Measurements from ENCODE around the gene ATG12. TPM values are rescaled to one million over a fixed set of nuclear protein-coding genes. Genes with fewer than 3 reads are reported as not detected.
A peak's percentile ranks its signal among the peaks of the same experiment; 100 is the strongest.

Gene ATG12
- total and polyA plus RNA-seq, 2 of the 13 experiments (the other 11 are each of a cell fraction or from before 2014, with no cell fraction given): 46.4 to 58.1 TPM

DNA sequence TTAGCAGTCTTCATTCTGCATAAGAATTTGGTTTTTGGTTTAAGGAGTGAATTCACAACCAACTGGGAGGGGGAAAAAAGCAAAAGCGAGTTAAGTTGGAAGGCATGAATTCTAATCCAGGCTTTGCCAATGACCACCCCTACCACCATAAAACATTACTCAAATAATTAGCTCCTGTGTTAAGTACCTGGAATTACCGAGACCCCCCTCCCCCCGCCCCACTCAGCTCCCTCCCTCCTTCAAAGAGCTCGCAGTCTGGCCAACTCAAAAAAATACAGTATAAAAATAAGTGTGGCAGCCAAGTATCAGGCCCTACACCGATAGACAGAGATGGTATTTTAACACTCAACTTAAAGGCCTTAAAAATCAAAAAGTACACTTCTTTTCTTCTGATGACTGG lies 492 bp downstream of the ATG12 start:
- Histone ChIP-seq H3K79me2 (ENCODE audit: insufficient read depth, low read length) (peaks cover 76% of the 10 kb centered on the region), H3K4me1 (ENCODE audit: insufficient read depth, low read length) (peaks cover 49% of the 10 kb centered on the region), H4K20me1 (ENCODE audit: insufficient read depth, low read length) (peaks cover 13% of the 10 kb centered on the region), H3K27ac (ENCODE audit: extremely low read length, insufficient read depth, low read length) (peak overlapping the region; percentile 99), H3K4me3 (replicated peaks in 1 of 3; ENCODE audit: insufficient read depth in 1 of 3, low read depth in 2 of 3, low read length in 3 of 3) (peak overlapping the region; percentile 77 to 98 (median 91)), H3K4me2 (ENCODE audit: low read depth, low read length) (peak overlapping the region; percentile 97), H3K36me3 (replicated peaks in 1 of 2; ENCODE audit: control insufficient read depth in 1 of 2, insufficient read depth in 2 of 2, low read length in 2 of 2) (peaks cover 0 to 17% of the 10 kb centered on the region in 2 experiments; a peak in 3 of 5 replicates), H3K27me3 (ENCODE audit: control insufficient read depth in 1 of 2, insufficient read depth in 2 of 2, low read length in 2 of 2) (no peaks in the 10 kb centered on the region; a peak in 1 of 5 replicates), H3K9me3 (ENCODE audit: low read length) (no peaks in the 10 kb centered on the region), H2AFZ (ENCODE audit: low read length) (no peak overlapping the region), H3K9ac (ENCODE audit: insufficient read depth, low read depth, low read length) (peak overlapping the region; percentile 94)
- intact Hi-C loops (cut with micrococcal nuclease; ENCODE audit: unreplicated experiment) (loop anchor here (5.0 kb wide), 2 partner anchors 246 to 299 kb away; partner anchors contain the start of genes COMMD10 and FEM1C), in situ Hi-C loops (cut with HindIII; ENCODE audit: extremely low pct_ligation_motif_present, low pct_unique_long_range_greater_than_20kb) (loop anchor here (25.0 kb wide), 1 partner anchor 221 kb away; no protein-coding TSS in a partner anchor)
- no peak for FAIRE-seq
- no peak for DNase-seq (ENCODE audit: low spot score)
- 1% methylated on average over 5 of the region's 5 CpGs for WGBS (ENCODE audit: low lambda C conversion rate)
- POLR2A ChIA-PET: no interaction called here
- no TSS peak for BruUV-seq (replicated peaks)
- CTCF ChIA-PET (ENCODE audit: low intra/inter-chr PET ratio, low total read pairs): no interaction called here
- TF ChIP-seq CHD2 (IDR thresholded peaks at IDR 0.05; ENCODE audit: low read depth, low read length): no peak
- TF ChIP-seq ZNF790 (CRISPR knock-in tag; IDR thresholded peaks at IDR 0.05; ENCODE audit: borderline replicate concordance): no peak
- no peak for ATAC-seq

GRCh38 chr5:115838885-115839518 lies 2.4 kb downstream of the ATG12 start:
- Histone ChIP-seq H3K9me3 (ENCODE audit: low read length) (no peaks in the 10 kb centered on the region), H4K20me1 (ENCODE audit: insufficient read depth, low read length) (peaks cover 13% of the 10 kb centered on the region), H3K27ac (ENCODE audit: extremely low read length, insufficient read depth, low read length) (no peak overlapping the region), H3K27me3 (ENCODE audit: control insufficient read depth in 1 of 2, insufficient read depth in 2 of 2, low read length in 2 of 2) (no peaks in the 10 kb centered on the region; a peak in 1 of 5 replicates), H3K4me3 (replicated peaks in 1 of 3; ENCODE audit: insufficient read depth in 1 of 3, low read depth in 2 of 3, low read length in 3 of 3) (peak overlapping the region; percentile 9 to 98 (median 41); a peak in 3 of 6 replicates), H3K4me2 (ENCODE audit: low read depth, low read length) (peak overlapping the region; percentile 97), H3K36me3 (replicated peaks in 1 of 2; ENCODE audit: control insufficient read depth in 1 of 2, insufficient read depth in 2 of 2, low read length in 2 of 2) (peaks cover 2 to 31% of the 10 kb centered on the region in 2 experiments; a peak in 4 of 5 replicates), H2AFZ (ENCODE audit: low read length) (no peak overlapping the region), H3K9ac (ENCODE audit: insufficient read depth, low read depth, low read length) (peak overlapping the region; percentile 37; the same call in 1 of the 2 replicates), H3K4me1 (ENCODE audit: insufficient read depth, low read length) (peaks cover 32% of the 10 kb centered on the region), H3K79me2 (ENCODE audit: insufficient read depth, low read length) (peaks cover 58% of the 10 kb centered on the region)
- 41% methylated on average over 10 of the region's 10 CpGs for WGBS (ENCODE audit: low lambda C conversion rate)
- CTCF ChIA-PET (ENCODE audit: low intra/inter-chr PET ratio, low total read pairs): interaction anchor here (2.9 kb wide), 1 partner anchor 204 kb away, joined by 15 read pairs; no protein-coding TSS in a partner anchor
- POLR2A ChIA-PET: no interaction called here
- ATAC-seq (no peak), DNase-seq (ENCODE audit: low spot score) (peak; percentile 61), FAIRE-seq (no peak)
- intact Hi-C loops (cut with micrococcal nuclease; ENCODE audit: unreplicated experiment): loop anchor here (1.0 to 10.0 kb wide), 3 partner anchors 205 to 544 kb away; partner anchors contain the start of gene CCDC112
- BruUV-seq (replicated peaks): no TSS peak
- in situ Hi-C loops (cut with HindIII; ENCODE audit: extremely low pct_ligation_motif_present, low pct_unique_long_range_greater_than_20kb): loop anchor here (10.0 to 25.0 kb wide), 2 partner anchors 223 to 294 kb away; partner anchors contain the start of gene FEM1C
- TF ChIP-seq ZNF362 (CRISPR knock-in tag; IDR thresholded peaks at IDR 0.05; ENCODE audit: borderline replicate concordance): peak; percentile 95
- TF ChIP-seq GATAD2A (CRISPR knock-in tag; IDR thresholded peaks at IDR 0.05): peak; percentile 34; the same call in 1 of the 2 replicates
- TF ChIP-seq, protein P1, sequence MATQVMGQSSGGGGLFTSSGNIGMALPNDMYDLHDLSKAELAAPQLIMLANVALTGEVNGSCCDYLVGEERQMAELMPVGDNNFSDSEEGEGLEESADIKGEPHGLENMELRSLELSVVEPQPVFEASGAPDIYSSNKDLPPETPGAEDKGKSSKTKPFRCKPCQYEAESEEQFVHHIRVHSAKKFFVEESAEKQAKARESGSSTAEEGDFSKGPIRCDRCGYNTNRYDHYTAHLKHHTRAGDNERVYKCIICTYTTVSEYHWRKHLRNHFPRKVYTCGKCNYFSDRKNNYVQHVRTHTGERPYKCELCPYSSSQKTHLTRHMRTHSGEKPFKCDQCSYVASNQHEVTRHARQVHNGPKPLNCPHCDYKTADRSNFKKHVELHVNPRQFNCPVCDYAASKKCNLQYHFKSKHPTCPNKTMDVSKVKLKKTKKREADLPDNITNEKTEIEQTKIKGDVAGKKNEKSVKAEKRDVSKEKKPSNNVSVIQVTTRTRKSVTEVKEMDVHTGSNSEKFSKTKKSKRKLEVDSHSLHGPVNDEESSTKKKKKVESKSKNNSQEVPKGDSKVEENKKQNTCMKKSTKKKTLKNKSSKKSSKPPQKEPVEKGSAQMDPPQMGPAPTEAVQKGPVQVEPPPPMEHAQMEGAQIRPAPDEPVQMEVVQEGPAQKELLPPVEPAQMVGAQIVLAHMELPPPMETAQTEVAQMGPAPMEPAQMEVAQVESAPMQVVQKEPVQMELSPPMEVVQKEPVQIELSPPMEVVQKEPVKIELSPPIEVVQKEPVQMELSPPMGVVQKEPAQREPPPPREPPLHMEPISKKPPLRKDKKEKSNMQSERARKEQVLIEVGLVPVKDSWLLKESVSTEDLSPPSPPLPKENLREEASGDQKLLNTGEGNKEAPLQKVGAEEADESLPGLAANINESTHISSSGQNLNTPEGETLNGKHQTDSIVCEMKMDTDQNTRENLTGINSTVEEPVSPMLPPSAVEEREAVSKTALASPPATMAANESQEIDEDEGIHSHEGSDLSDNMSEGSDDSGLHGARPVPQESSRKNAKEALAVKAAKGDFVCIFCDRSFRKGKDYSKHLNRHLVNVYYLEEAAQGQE (IDR thresholded peaks at IDR 0.05; ENCODE audit: borderline replicate concordance in 1 of 2, low read depth in 1 of 2, low read length in 2 of 2): no peak
- TF ChIP-seq ZBTB3 (CRISPR knock-in tag; IDR thresholded peaks at IDR 0.05; ENCODE audit: borderline replicate concordance, low read depth): no peak
- no peak for TF ChIP-seq XBP1 (CRISPR knock-in tag; IDR thresholded peaks at IDR 0.05)
- TF ChIP-seq FOXM1 (CRISPR knock-in tag; IDR thresholded peaks at IDR 0.05): no peak
- peak; percentile 55 for TF ChIP-seq ZNF770 (CRISPR knock-in tag; IDR thresholded peaks at IDR 0.05)

Measured in HepG2 (cell line).